ENCODE results near the gene NYNRIN. TPM values are rescaled to one million over a fixed set of nuclear protein-coding genes. Genes with fewer than 3 reads are reported as not detected.

Gene NYNRIN
- total RNA-seq, 1 experiment from 2014 or later = 0.27 TPM

- H3K27me3 ChIP-seq (ENCODE audit: insufficient read depth, low read length) = no peaks in the 10 kb centered on the region
- intact Hi-C loops (cut with micrococcal nuclease) = no loop called here
- no peaks in the 10 kb centered on the region for H3K36me3 ChIP-seq (ENCODE audit: control insufficient read depth in 1 of 2, insufficient read depth in 2 of 2, low read length in 2 of 2)
- POLR2A ChIA-PET = no interaction called here
- no peaks in the 10 kb centered on the region for H3K9me3 ChIP-seq (ENCODE audit: control insufficient read depth in 1 of 2, insufficient read depth in 1 of 2, low read depth in 1 of 2, low read length in 2 of 2)
- CTCF ChIA-PET = no interaction called here
- H3K79me2 ChIP-seq (ENCODE audit: insufficient read depth, low read length) = no peaks in the 10 kb centered on the region
- no peak overlapping the region for H3K27ac ChIP-seq (ENCODE audit: low read depth, low read length)
- BruUV-seq (replicated peaks) = no TSS peak
- no peak overlapping the region for H3K4me2 ChIP-seq (ENCODE audit: low read length)
- no peaks in the 10 kb centered on the region for H4K20me1 ChIP-seq (ENCODE audit: insufficient read depth)
- no peak overlapping the region for H2AFZ ChIP-seq (ENCODE audit: low read depth, low read length, poor library complexity, severe bottlenecking)
- RAD21 ChIA-PET (ENCODE audit: low non-redundant PET in 1 of 2, low total read pairs in 2 of 2, uncharacterized antibody in 2 of 2, unreplicated experiment in 2 of 2) = no interaction called here
- DNase-seq (ENCODE audit: low read depth, low spot score) (no peak), ATAC-seq (no peak)
- no peaks in the 10 kb centered on the region for H3K4me1 ChIP-seq (ENCODE audit: control insufficient read depth in 1 of 2, insufficient read depth in 2 of 2, low read length in 2 of 2)
- no peaks in the 10 kb centered on the region for H3K9me2 ChIP-seq (ENCODE audit: insufficient read depth)
- H3K9ac ChIP-seq (ENCODE audit: low read length) = no peak overlapping the region
- no peak overlapping the region for H3K4me3 ChIP-seq (replicated peaks in 1 of 2; ENCODE audit: low read depth in 1 of 2, low read length in 2 of 2)
- TF ChIP-seq FOSL1 (IDR thresholded peaks at IDR 0.05; ENCODE audit: low read depth) (no peak), JUND (IDR thresholded peaks at IDR 0.05) (no peak), MAX (IDR thresholded peaks at IDR 0.05) (no peak), CEBPB (IDR thresholded peaks at IDR 0.05; ENCODE audit: low read depth) (no peak), EGR1 (IDR thresholded peaks at IDR 0.05; ENCODE audit: low read depth) (no peak), TCF7L2 (IDR thresholded peaks at IDR 0.05; ENCODE audit: borderline replicate concordance, extremely low read depth, insufficient read depth, insufficient read length) (no peak), SP1 (IDR thresholded peaks at IDR 0.05; ENCODE audit: low read depth) (no peak), CBX3 (IDR thresholded peaks at IDR 0.05; ENCODE audit: low read depth) (no peak), CTCF (IDR thresholded peaks at IDR 0.05 in 2 of 3, conservative IDR thresholded peaks at IDR 0.05 in 1 of 3; ENCODE audit: borderline replicate concordance in 1 of 3, insufficient read depth in 1 of 3, low read depth in 2 of 3, low read length in 2 of 3) (no peak), REST (IDR thresholded peaks at IDR 0.05; ENCODE audit: low read depth) (no peak), ZFX (IDR thresholded peaks at IDR 0.05) (no peak), SRF (IDR thresholded peaks at IDR 0.05; ENCODE audit: low read depth) (no peak), SIN3A (IDR thresholded peaks at IDR 0.05; ENCODE audit: low read depth) (no peak), EZH2phosphoT487 (IDR thresholded peaks at IDR 0.05; ENCODE audit: borderline replicate concordance) (no peak), RAD21 (IDR thresholded peaks at IDR 0.05; ENCODE audit: low read depth) (no peak), ATF3 (IDR thresholded peaks at IDR 0.05) (no peak)
Measured at GRCh38 chr14:24465805-24466204, 67.0 kb downstream of the NYNRIN start.

All from HCT116 (cell line).